Measurements from ENCODE around the gene ZC3HAV1. TPM values are rescaled to one million over a fixed set of nuclear protein-coding genes. Genes with fewer than 3 reads are reported as not detected.

The ZC3HAV1 gene
- total and polyA plus RNA-seq, 9 of the 15 experiments (the other 6 are each of a cell fraction or from before 2014, with no cell fraction given), result 11.9 to 40.5 (median 23.9) TPM

DNA sequence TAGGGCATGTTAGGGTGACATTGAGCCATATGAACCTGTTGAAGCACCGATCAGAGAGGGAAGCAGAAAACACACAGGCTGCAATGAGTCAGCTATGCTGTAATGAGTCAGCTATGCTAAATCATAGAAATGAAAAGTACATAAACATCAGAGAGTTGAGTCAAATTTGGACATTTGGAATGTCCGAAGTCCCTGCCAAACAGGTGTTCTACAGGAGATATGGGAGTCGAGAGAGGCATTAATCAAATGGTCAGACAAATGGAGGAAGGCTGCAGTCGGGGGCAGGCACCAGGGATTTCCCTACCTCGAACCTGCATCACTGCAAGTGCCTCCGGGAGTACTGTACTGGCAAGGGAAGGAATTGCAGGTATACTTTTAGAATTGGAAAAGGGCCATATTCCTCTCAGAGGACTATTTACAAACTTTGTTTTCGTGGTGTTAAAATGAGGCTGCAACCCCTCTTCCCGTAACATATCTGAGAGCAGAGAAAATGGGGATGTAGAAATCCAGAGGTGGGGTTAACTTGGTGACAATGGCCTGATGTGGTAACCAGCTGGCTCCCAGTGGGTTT lies 8.8 kb upstream of the ZC3HAV1 start (continued):
- no peak for TF ChIP-seq TGIF2 (CRISPR knock-in tag; IDR thresholded peaks at IDR 0.05)
- no peak for TF ChIP-seq WHSC1 (IDR thresholded peaks at IDR 0.05; ENCODE audit: low read length)
- no peak for TF ChIP-seq ZBTB7A (IDR thresholded peaks at IDR 0.05; ENCODE audit: borderline replicate concordance, control insufficient read depth, low read depth, low read length)
- TF ChIP-seq, protein P1, sequence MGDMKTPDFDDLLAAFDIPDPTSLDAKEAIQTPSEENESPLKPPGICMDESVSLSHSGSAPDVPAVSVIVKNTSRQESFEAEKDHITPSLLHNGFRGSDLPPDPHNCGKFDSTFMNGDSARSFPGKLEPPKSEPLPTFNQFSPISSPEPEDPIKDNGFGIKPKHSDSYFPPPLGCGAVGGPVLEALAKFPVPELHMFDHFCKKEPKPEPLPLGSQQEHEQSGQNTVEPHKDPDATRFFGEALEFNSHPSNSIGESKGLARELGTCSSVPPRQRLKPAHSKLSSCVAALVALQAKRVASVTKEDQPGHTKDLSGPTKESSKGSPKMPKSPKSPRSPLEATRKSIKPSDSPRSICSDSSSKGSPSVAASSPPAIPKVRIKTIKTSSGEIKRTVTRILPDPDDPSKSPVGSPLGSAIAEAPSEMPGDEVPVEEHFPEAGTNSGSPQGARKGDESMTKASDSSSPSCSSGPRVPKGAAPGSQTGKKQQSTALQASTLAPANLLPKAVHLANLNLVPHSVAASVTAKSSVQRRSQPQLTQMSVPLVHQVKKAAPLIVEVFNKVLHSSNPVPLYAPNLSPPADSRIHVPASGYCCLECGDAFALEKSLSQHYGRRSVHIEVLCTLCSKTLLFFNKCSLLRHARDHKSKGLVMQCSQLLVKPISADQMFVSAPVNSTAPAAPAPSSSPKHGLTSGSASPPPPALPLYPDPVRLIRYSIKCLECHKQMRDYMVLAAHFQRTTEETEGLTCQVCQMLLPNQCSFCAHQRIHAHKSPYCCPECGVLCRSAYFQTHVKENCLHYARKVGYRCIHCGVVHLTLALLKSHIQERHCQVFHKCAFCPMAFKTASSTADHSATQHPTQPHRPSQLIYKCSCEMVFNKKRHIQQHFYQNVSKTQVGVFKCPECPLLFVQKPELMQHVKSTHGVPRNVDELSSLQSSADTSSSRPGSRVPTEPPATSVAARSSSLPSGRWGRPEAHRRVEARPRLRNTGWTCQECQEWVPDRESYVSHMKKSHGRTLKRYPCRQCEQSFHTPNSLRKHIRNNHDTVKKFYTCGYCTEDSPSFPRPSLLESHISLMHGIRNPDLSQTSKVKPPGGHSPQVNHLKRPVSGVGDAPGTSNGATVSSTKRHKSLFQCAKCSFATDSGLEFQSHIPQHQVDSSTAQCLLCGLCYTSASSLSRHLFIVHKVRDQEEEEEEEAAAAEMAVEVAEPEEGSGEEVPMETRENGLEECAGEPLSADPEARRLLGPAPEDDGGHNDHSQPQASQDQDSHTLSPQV (IDR thresholded peaks at IDR 0.05), result no peak
- TF ChIP-seq, protein P2, sequence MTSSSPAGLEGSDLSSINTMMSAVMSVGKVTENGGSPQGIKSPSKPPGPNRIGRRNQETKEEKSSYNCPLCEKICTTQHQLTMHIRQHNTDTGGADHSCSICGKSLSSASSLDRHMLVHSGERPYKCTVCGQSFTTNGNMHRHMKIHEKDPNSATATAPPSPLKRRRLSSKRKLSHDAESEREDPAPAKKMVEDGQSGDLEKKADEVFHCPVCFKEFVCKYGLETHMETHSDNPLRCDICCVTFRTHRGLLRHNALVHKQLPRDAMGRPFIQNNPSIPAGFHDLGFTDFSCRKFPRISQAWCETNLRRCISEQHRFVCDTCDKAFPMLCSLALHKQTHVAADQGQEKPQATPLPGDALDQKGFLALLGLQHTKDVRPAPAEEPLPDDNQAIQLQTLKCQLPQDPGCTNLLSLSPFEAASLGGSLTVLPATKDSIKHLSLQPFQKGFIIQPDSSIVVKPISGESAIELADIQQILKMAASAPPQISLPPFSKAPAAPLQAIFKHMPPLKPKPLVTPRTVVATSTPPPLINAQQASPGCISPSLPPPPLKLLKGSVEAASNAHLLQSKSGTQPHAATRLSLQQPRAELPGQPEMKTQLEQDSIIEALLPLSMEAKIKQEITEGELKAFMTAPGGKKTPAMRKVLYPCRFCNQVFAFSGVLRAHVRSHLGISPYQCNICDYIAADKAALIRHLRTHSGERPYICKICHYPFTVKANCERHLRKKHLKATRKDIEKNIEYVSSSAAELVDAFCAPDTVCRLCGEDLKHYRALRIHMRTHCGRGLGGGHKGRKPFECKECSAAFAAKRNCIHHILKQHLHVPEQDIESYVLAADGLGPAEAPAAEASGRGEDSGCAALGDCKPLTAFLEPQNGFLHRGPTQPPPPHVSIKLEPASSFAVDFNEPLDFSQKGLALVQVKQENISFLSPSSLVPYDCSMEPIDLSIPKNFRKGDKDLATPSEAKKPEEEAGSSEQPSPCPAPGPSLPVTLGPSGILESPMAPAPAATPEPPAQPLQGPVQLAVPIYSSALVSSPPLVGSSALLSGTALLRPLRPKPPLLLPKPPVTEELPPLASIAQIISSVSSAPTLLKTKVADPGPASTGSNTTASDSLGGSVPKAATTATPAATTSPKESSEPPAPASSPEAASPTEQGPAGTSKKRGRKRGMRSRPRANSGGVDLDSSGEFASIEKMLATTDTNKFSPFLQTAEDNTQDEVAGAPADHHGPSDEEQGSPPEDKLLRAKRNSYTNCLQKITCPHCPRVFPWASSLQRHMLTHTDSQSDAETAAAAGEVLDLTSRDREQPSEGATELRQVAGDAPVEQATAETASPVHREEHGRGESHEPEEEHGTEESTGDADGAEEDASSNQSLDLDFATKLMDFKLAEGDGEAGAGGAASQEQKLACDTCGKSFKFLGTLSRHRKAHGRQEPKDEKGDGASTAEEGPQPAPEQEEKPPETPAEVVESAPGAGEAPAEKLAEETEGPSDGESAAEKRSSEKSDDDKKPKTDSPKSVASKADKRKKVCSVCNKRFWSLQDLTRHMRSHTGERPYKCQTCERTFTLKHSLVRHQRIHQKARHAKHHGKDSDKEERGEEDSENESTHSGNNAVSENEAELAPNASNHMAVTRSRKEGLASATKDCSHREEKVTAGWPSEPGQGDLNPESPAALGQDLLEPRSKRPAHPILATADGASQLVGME (CRISPR knock-in tag; IDR thresholded peaks at IDR 0.05), result 0 out of 2 replicates have a peak, but pooled peaks have one; percentile 61
- no peak for TF ChIP-seq ZNF561 (CRISPR knock-in tag; conservative IDR thresholded peaks at IDR 0.05)
- TF ChIP-seq MYNN (IDR thresholded peaks at IDR 0.05), result no peak; the same call in 1 of the 2 replicates
- no peak for TF ChIP-seq MYNN (CRISPR knock-in tag; IDR thresholded peaks at IDR 0.05)
- TF ChIP-seq, protein P3, sequence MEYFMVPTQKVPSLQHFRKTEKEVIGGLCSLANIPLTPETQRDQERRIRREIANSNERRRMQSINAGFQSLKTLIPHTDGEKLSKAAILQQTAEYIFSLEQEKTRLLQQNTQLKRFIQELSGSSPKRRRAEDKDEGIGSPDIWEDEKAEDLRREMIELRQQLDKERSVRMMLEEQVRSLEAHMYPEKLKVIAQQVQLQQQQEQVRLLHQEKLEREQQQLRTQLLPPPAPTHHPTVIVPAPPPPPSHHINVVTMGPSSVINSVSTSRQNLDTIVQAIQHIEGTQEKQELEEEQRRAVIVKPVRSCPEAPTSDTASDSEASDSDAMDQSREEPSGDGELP (CRISPR knock-in tag; IDR thresholded peaks at IDR 0.05; ENCODE audit: borderline replicate concordance), result peak; percentile 51; the same call in 1 of the 2 replicates
- TF ChIP-seq, protein P4, sequence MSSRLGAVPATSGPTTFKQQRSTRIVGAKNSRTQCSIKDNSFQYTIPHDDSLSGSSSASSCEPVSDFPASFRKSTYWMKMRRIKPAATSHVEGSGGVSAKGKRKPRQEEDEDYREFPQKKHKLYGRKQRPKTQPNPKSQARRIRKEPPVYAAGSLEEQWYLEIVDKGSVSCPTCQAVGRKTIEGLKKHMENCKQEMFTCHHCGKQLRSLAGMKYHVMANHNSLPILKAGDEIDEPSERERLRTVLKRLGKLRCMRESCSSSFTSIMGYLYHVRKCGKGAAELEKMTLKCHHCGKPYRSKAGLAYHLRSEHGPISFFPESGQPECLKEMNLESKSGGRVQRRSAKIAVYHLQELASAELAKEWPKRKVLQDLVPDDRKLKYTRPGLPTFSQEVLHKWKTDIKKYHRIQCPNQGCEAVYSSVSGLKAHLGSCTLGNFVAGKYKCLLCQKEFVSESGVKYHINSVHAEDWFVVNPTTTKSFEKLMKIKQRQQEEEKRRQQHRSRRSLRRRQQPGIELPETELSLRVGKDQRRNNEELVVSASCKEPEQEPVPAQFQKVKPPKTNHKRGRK (tag; IDR thresholded peaks at IDR 0.05), result no peak
- TF ChIP-seq ZNF778 (CRISPR knock-in tag; IDR thresholded peaks at IDR 0.05), result no peak
- TF ChIP-seq PYGO2 (tag; IDR thresholded peaks at IDR 0.05), result 0 out of 2 replicates have a peak, but pooled peaks have one; percentile 11
- TF ChIP-seq DACH1 (IDR thresholded peaks at IDR 0.05; ENCODE audit: partially characterized antibody), result peak; percentile 57
- TF ChIP-seq ARHGAP35 (IDR thresholded peaks at IDR 0.05; ENCODE audit: partially characterized antibody), result no peak
- TF ChIP-seq XRCC5 (IDR thresholded peaks at IDR 0.05; ENCODE audit: low read depth, low read length), result no peak
- peak; percentile 54; the same call in 1 of the 2 replicates for TF ChIP-seq ZFX (CRISPR knock-in tag; IDR thresholded peaks at IDR 0.05)

Data from K562 (cell line).